ENCODE data around the gene RBM6. TPM values are rescaled to one million over a fixed set of nuclear protein-coding genes. Genes with fewer than 3 reads are reported as not detected.

Gene RBM6
- total and polyA plus RNA-seq, 12 donors, result 34.8 to 700 (median 82.2) TPM

GRCh38 chr3:49955636-49956035 is 15.7 kb downstream of the RBM6 start:
- no peak overlapping the region for H3K27ac ChIP-seq
- H3K27me3 ChIP-seq, result no peaks in the 10 kb centered on the region
- intact Hi-C loops (cut with DNase I), result no loop called here
- 91 to 100% (median 95%) methylated on average over 1 to 3 of the region's 3 CpGs for WGBS, 4 donors
- H3K4me3 ChIP-seq, result no peak overlapping the region
- H3K36me3 ChIP-seq (replicated peaks in 1 of 2), result no peaks in the 10 kb centered on the region
- H3K4me1 ChIP-seq (replicated peaks in 1 of 2), result peaks cover 6 to 15% of the 10 kb centered on the region in 2 donors
- no peaks in the 10 kb centered on the region for H3K9me3 ChIP-seq (replicated peaks in 1 of 3)
- TF ChIP-seq POLR2A (IDR thresholded peaks at IDR 0.05) (no peak), CTCF (IDR thresholded peaks at IDR 0.05) (no peak)
- peak in 2 of 7 donors; percentile 3 to 7 for DNase-seq

DNA sequence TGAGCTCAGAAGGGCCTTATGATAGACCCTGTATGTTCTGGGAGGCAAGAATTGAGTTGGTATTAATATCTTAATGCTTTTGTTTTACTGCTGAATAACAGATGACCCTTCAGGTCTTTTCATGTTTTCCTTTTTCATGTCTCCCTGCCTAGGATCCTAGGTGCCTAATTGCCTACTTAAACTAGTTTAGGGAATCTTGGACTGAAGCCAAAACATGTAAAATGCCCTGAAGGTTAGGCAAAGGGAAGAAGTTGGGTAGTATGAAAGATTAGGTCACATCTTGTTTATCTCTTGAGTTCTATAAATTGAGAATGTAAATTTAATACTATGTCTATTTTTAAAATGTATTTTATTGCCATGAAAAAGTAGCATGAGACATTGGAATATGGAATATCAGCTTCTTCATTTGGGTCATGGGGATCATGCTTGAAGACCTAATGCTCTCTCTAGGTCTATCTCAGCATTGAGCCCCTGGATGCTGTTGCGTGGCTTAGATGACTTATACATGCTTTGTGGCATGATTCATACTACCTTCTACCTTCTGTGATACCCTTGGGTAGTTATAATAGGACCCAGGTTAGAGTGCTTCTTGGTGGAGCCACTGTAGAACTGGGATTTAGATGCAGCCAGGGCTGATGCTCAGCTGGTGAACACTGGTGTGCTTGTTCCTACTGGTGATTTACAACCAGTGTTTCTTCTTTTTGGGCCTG is 26.4 kb downstream of the RBM6 start:
- intact Hi-C loops (cut with DNase I), result no loop called here

GRCh38 chr3:49967291-49967690 is 27.3 kb downstream of the RBM6 start:
- 49 to 56% (median 52%) methylated on average over 6 of the region's 6 CpGs for WGBS, 4 donors
- TF ChIP-seq CTCF (IDR thresholded peaks at IDR 0.05), result no peak
- no peak for TF ChIP-seq POLR2A (IDR thresholded peaks at IDR 0.05)

More for the DNA sequence above, 26.4 kb downstream of the RBM6 start:
- H3K27ac ChIP-seq, result peak overlapping the region in 4 of 5 donors; percentile 6 to 34 (median 23)
- no peaks in the 10 kb centered on the region for H3K27me3 ChIP-seq
- no peak overlapping the region for H3K4me3 ChIP-seq
- DNase-seq, result peak in 3 of 7 donors; percentile 8 to 25 (median 9)
- WGBS, 4 donors, result 50 to 93% (median 83%) methylated on average over 1 of the region's 1 CpG
- TF ChIP-seq CTCF (IDR thresholded peaks at IDR 0.05) (no peak), POLR2A (IDR thresholded peaks at IDR 0.05) (no peak)
- peaks cover 17 to 34% of the 10 kb centered on the region in 2 donors for H3K4me1 ChIP-seq (replicated peaks in 1 of 2)
- H3K36me3 ChIP-seq (replicated peaks in 1 of 2), result peaks cover 0 to 17% of the 10 kb centered on the region in 2 donors
- H3K9me3 ChIP-seq (replicated peaks in 1 of 3), result no peaks in the 10 kb centered on the region

GRCh38 chr3:49968346-49968745 is 28.4 kb downstream of the RBM6 start:
- peaks cover 0 to 18% of the 10 kb centered on the region in 2 donors for H3K36me3 ChIP-seq (replicated peaks in 1 of 2)
- H3K27me3 ChIP-seq, result no peaks in the 10 kb centered on the region
- peak overlapping the region in 2 of 5 donors; percentile 34 to 67 for H3K27ac ChIP-seq
- peaks cover 25 to 44% of the 10 kb centered on the region in 2 donors for H3K4me1 ChIP-seq (replicated peaks in 1 of 2)
- intact Hi-C loops (cut with DNase I), result no loop called here
- no peaks in the 10 kb centered on the region for H3K9me3 ChIP-seq (replicated peaks in 1 of 3)
- TF ChIP-seq POLR2A (IDR thresholded peaks at IDR 0.05) (no peak), CTCF (IDR thresholded peaks at IDR 0.05) (no peak)
- H3K4me3 ChIP-seq, result no peak overlapping the region
- 94 to 97% (median 95%) methylated on average over 8 of the region's 8 CpGs for WGBS, 4 donors
- DNase-seq, result no peak

More at GRCh38 chr3:49967291-49967690, 27.3 kb downstream of the RBM6 start:
- Histone ChIP-seq H3K4me1 (replicated peaks in 1 of 2) (peaks cover 17 to 34% of the 10 kb centered on the region in 2 donors), H3K9me3 (replicated peaks in 1 of 3) (no peaks in the 10 kb centered on the region), H3K4me3 (no peak overlapping the region), H3K27ac (peak overlapping the region in 4 of 5 donors; percentile 6 to 67 (median 32)), H3K27me3 (no peaks in the 10 kb centered on the region), H3K36me3 (replicated peaks in 1 of 2) (peaks cover 0 to 17% of the 10 kb centered on the region in 2 donors)
- peak in 3 of 7 donors; percentile 15 to 49 (median 27) for DNase-seq
- intact Hi-C loops (cut with DNase I), result no loop called here

All from adrenal gland (tissue), 12 donors.